ENCODE data around the gene BTBD16. TPM values are rescaled to one million over a fixed set of nuclear protein-coding genes. Genes with fewer than 3 reads are reported as not detected.

Gene BTBD16
- total RNA-seq, 1 experiment from 2014 or later = not detected

DNA sequence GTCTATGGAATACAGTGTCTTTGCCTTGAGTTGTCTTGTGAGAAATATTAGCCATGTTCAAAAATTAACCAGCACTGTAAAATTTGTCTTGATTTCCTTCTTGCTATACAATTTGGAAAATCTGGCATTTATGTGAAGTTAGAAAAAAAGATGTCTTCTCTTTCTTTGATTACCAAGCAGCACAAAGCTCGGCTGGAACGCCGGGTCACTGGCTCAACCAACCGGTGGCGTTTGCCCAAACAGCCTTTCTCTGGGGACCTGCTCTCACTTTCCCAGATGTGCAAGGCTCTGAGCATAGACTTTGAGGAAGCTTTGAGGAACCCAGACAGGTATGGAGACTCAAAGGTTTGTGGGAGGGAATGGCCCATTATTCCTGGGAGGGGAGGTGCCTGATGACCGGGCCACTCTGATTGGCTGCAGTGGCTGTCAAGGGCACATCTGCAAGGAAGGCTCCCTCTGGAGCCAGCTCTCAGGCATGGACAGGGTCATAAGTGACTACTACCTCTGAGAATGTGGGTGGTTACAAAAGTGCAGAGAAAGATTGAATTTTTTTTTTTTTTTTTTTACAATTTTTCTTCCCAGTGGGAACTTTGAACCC is 5.6 kb downstream of the BTBD16 start:
- TF ChIP-seq EMX1 (CRISPR knock-in tag; IDR thresholded peaks at IDR 0.05) (no peak), NFYB (CRISPR knock-in tag; conservative IDR thresholded peaks at IDR 0.05; ENCODE audit: low read depth) (peak; percentile 56; the same call in 1 of the 2 replicates)
- DNase-seq (ENCODE audit: low spot score) (peak; percentile 32), ATAC-seq (peak; percentile 80)
- no peaks in the 10 kb centered on the region for H3K4me1 Mint-ChIP-seq
- no peaks in the 10 kb centered on the region for H3K27me3 Mint-ChIP-seq (ENCODE audit: low read depth)
- H3K9me3 Mint-ChIP-seq = peaks cover 6% of the 10 kb centered on the region
- H3K36me3 Mint-ChIP-seq = no peaks in the 10 kb centered on the region
- no peak overlapping the region for H3K27ac Mint-ChIP-seq
- no peak overlapping the region for H3K4me3 Mint-ChIP-seq
- CTCF ChIA-PET = interaction anchor here (0.6 to 1.6 kb wide), 6 partner anchors 9 to 289 kb away, joined by 3 to 7 read pairs (median 4); no protein-coding TSS in a partner anchor
- POLR2A ChIA-PET = no interaction called here

DNA sequence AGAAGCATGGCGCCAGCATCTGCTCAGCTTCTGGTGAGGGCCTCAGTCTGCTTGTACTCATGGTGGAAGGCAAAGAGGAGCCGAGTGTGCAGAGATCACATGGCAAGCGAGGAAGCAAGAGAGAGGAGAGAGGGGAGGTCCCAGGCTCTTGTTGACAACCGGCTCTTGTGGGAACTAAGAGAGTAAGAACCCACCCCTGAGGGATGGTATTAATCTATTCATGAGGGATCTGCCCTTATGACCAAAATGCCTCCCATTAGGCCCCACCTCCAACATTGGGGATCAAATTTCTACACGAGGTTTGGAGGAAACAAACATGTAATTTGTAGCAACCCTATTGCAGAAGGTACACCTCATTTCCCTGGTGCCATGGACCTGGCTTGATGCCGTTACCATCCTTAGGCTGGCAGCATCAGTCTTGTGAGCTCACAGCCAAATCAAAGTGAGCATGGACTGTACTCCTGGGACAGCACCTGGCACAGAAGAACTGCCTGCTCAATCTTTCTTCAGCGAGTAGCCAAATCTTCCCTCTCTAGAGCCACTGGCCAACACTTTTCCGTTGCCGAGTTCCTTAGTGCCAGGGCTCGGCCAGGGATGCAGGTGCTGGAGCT is 6.5 kb downstream of the BTBD16 start:
- H3K27ac Mint-ChIP-seq = no peak overlapping the region
- ChIA-PET POLR2A (no interaction called here), CTCF (interaction anchor here (0.6 to 2.8 kb wide), 4 partner anchors 10 to 288 kb away, joined by 3 to 31 read pairs (median 6); no protein-coding TSS in a partner anchor)
- H3K36me3 Mint-ChIP-seq = no peaks in the 10 kb centered on the region
- TF ChIP-seq, protein P1, sequence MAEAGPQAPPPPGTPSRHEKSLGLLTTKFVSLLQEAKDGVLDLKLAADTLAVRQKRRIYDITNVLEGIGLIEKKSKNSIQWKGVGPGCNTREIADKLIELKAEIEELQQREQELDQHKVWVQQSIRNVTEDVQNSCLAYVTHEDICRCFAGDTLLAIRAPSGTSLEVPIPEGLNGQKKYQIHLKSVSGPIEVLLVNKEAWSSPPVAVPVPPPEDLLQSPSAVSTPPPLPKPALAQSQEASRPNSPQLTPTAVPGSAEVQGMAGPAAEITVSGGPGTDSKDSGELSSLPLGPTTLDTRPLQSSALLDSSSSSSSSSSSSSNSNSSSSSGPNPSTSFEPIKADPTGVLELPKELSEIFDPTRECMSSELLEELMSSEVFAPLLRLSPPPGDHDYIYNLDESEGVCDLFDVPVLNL (CRISPR knock-in tag; IDR thresholded peaks at IDR 0.05; ENCODE audit: borderline replicate concordance, low read depth) = no peak
- TF ChIP-seq ZBTB21 (CRISPR knock-in tag; IDR thresholded peaks at IDR 0.05; ENCODE audit: borderline replicate concordance) (no peak), HMGA2 (CRISPR knock-in tag; IDR thresholded peaks at IDR 0.05) (no peak), FOXJ3 (CRISPR knock-in tag; IDR thresholded peaks at IDR 0.05; ENCODE audit: borderline replicate concordance) (no peak), ZNF317 (CRISPR knock-in tag; IDR thresholded peaks at IDR 0.05; ENCODE audit: borderline replicate concordance, low read depth) (no peak), NFE2L1 (CRISPR knock-in tag; IDR thresholded peaks at IDR 0.05) (no peak), CREM (CRISPR knock-in tag; IDR thresholded peaks at IDR 0.05) (no peak), CTCF (IDR thresholded peaks at IDR 0.05) (no peak), E2F1 (CRISPR knock-in tag; IDR thresholded peaks at IDR 0.05) (no peak), FOXK1 (CRISPR knock-in tag; IDR thresholded peaks at IDR 0.05) (no peak), SP1 (CRISPR knock-in tag; conservative IDR thresholded peaks at IDR 0.05) (no peak), GTF2I (CRISPR knock-in tag; conservative IDR thresholded peaks at IDR 0.05) (no peak), ZNF121 (CRISPR knock-in tag; IDR thresholded peaks at IDR 0.05) (no peak), GABPB1 (CRISPR knock-in tag; IDR thresholded peaks at IDR 0.05) (no peak), FOXP1 (CRISPR knock-in tag; IDR thresholded peaks at IDR 0.05; ENCODE audit: borderline replicate concordance) (no peak), SOX15 (CRISPR knock-in tag; IDR thresholded peaks at IDR 0.05) (no peak)
- TF ChIP-seq, protein P2, sequence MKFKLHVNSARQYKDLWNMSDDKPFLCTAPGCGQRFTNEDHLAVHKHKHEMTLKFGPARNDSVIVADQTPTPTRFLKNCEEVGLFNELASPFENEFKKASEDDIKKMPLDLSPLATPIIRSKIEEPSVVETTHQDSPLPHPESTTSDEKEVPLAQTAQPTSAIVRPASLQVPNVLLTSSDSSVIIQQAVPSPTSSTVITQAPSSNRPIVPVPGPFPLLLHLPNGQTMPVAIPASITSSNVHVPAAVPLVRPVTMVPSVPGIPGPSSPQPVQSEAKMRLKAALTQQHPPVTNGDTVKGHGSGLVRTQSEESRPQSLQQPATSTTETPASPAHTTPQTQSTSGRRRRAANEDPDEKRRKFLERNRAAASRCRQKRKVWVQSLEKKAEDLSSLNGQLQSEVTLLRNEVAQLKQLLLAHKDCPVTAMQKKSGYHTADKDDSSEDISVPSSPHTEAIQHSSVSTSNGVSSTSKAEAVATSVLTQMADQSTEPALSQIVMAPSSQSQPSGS (CRISPR knock-in tag; IDR thresholded peaks at IDR 0.05; ENCODE audit: borderline replicate concordance, low read depth) = no peak
- TF ChIP-seq, protein P3, sequence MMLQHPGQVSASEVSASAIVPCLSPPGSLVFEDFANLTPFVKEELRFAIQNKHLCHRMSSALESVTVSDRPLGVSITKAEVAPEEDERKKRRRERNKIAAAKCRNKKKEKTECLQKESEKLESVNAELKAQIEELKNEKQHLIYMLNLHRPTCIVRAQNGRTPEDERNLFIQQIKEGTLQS (CRISPR knock-in tag; conservative IDR thresholded peaks at IDR 0.05) = no peak
- TF ChIP-seq, protein P4, sequence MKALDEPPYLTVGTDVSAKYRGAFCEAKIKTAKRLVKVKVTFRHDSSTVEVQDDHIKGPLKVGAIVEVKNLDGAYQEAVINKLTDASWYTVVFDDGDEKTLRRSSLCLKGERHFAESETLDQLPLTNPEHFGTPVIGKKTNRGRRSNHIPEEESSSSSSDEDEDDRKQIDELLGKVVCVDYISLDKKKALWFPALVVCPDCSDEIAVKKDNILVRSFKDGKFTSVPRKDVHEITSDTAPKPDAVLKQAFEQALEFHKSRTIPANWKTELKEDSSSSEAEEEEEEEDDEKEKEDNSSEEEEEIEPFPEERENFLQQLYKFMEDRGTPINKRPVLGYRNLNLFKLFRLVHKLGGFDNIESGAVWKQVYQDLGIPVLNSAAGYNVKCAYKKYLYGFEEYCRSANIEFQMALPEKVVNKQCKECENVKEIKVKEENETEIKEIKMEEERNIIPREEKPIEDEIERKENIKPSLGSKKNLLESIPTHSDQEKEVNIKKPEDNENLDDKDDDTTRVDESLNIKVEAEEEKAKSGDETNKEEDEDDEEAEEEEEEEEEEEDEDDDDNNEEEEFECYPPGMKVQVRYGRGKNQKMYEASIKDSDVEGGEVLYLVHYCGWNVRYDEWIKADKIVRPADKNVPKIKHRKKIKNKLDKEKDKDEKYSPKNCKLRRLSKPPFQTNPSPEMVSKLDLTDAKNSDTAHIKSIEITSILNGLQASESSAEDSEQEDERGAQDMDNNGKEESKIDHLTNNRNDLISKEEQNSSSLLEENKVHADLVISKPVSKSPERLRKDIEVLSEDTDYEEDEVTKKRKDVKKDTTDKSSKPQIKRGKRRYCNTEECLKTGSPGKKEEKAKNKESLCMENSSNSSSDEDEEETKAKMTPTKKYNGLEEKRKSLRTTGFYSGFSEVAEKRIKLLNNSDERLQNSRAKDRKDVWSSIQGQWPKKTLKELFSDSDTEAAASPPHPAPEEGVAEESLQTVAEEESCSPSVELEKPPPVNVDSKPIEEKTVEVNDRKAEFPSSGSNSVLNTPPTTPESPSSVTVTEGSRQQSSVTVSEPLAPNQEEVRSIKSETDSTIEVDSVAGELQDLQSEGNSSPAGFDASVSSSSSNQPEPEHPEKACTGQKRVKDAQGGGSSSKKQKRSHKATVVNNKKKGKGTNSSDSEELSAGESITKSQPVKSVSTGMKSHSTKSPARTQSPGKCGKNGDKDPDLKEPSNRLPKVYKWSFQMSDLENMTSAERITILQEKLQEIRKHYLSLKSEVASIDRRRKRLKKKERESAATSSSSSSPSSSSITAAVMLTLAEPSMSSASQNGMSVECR (CRISPR knock-in tag; IDR thresholded peaks at IDR 0.05; ENCODE audit: borderline replicate concordance) = no peak
- peaks cover 2% of the 10 kb centered on the region for H3K4me1 Mint-ChIP-seq
- ATAC-seq (no peak), DNase-seq (ENCODE audit: low spot score) (no peak)
- peaks cover 6% of the 10 kb centered on the region for H3K9me3 Mint-ChIP-seq
- no peaks in the 10 kb centered on the region for H3K27me3 Mint-ChIP-seq (ENCODE audit: low read depth)
- H3K4me3 Mint-ChIP-seq = no peak overlapping the region
